Hepatocyte (in vitro differentiated cells): Measurements from ENCODE around the gene MIER1.

Experiments
- EZH2 ChIP-seq: fragments of 200-600 bp; sonication (generic); IDR thresholded peaks from 2 replicates; pipeline ENCODE4 v1.6.1; 2016; ENCODE audit warnings: antibody characterized with exemption, mild to moderate bottlenecking, borderline replicate concordance
- EZH2phosphoT487 ChIP-seq: fragments of 200-600 bp; sonication (generic); IDR thresholded peaks from one replicate; pipeline ENCODE4 v1.6.1; 2018; ENCODE audit warnings: antibody characterized with exemption, mild to moderate bottlenecking, low read depth, moderate library complexity; ENCODE audit not compliant: unreplicated experiment, severe bottlenecking
- TF ChIP-seq, protein P1 (sequence below): fragments of 200-600 bp; sonication (generic); IDR thresholded peaks from 2 replicates; pipeline ENCODE4 v1.5.1; 2016; ENCODE audit warnings: antibody characterized with exemption, mild to moderate bottlenecking; ENCODE audit not compliant: poor library complexity

DNA sequence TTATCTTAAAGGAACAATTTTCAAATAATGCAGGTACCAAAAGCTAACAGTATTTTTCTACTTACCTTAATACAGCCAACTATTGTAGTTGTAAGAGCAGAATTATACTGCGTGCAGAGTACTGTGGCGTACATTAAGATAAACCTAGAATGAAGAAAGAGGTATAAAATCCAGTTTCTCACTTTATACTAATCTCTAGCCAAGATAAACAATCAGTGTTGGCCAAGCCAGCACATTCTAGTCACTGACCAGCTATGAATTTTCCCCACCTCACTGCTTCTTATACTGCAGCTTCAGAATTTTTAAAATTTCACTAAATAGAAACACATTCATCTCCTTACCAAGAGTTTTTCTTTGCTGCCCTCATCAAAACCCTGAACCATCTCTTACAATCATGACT, 95.5 kb downstream of the MIER1 start:
- TF ChIP-seq, protein P1, sequence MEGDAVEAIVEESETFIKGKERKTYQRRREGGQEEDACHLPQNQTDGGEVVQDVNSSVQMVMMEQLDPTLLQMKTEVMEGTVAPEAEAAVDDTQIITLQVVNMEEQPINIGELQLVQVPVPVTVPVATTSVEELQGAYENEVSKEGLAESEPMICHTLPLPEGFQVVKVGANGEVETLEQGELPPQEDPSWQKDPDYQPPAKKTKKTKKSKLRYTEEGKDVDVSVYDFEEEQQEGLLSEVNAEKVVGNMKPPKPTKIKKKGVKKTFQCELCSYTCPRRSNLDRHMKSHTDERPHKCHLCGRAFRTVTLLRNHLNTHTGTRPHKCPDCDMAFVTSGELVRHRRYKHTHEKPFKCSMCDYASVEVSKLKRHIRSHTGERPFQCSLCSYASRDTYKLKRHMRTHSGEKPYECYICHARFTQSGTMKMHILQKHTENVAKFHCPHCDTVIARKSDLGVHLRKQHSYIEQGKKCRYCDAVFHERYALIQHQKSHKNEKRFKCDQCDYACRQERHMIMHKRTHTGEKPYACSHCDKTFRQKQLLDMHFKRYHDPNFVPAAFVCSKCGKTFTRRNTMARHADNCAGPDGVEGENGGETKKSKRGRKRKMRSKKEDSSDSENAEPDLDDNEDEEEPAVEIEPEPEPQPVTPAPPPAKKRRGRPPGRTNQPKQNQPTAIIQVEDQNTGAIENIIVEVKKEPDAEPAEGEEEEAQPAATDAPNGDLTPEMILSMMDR = no peak
- no peak for TF ChIP-seq EZH2
- no peak for TF ChIP-seq EZH2phosphoT487
